MM.1S (cell line): Measurements from ENCODE around the gene FAM133A.

ENCODE experiments used
- DNase-seq: peaks from one replicate; pipeline ENCODE4 v3.0.0-alpha.2; 2015
- H2AFZ ChIP-seq: fragments of 300-600 bp; sonication (generic); 2 replicates; pipeline ENCODE4 v1.6.0; 2016; ENCODE audit warnings: antibody characterized with exemption, low read length
- H3F3A ChIP-seq: fragments of 300-600 bp; sonication (generic); 2 replicates; pipeline ENCODE4 v1.6.1; 2016; ENCODE audit warnings: mild to moderate bottlenecking, antibody characterized with exemption, low read length, moderate library complexity, mixed read lengths; ENCODE audit not compliant: insufficient read depth
- H3K27ac ChIP-seq: fragments of 300-600 bp; sonication (generic); 2 replicates; pipeline ENCODE4 v1.5.1; 2016; ENCODE audit warnings: mild to moderate bottlenecking, low read length
- H3K27me3 ChIP-seq: fragments of 300-600 bp; sonication (generic); replicated peaks from 2 replicates; pipeline ENCODE4 v1.6.0; 2016; ENCODE audit warnings: low read length; ENCODE audit not compliant: insufficient read depth
- H3K36me3 ChIP-seq: fragments of 300-600 bp; sonication (generic); replicated peaks from 2 replicates; pipeline ENCODE4 v1.6.1; 2016; ENCODE audit warnings: mild to moderate bottlenecking, low read length, mixed read lengths; ENCODE audit not compliant: insufficient read depth
- H3K4me1 ChIP-seq: fragments of 300-600 bp; sonication (generic); 2 replicates; pipeline ENCODE4 v1.6.1; 2016; ENCODE audit warnings: low read length, mixed read lengths
- H3K4me2 ChIP-seq: fragments of 300-600 bp; sonication (generic); 2 replicates; pipeline ENCODE4 v1.6.0; 2016; ENCODE audit warnings: low read depth, low read length
- H3K4me3 ChIP-seq: fragments of 300-600 bp; sonication (generic); 2 replicates; pipeline ENCODE4 v1.5.1; 2016; ENCODE audit warnings: low read length, mixed read lengths
- H3K79me2 ChIP-seq: fragments of 300-600 bp; sonication (generic); 2 replicates; pipeline ENCODE4 v1.6.1; 2016; ENCODE audit warnings: mixed run types, low read length, mixed read lengths
- H3K9ac ChIP-seq: fragments of 300-600 bp; sonication (generic); 2 replicates; pipeline ENCODE4 v1.6.1; 2016; ENCODE audit warnings: low read length, mixed read lengths
- H3K9me2 ChIP-seq: fragments of 300-600 bp; sonication (generic); replicated peaks from 2 replicates; pipeline ENCODE4 v1.6.1; 2016; ENCODE audit warnings: mild to moderate bottlenecking, low read length, mixed read lengths; ENCODE audit not compliant: insufficient read depth
- H3K9me3 ChIP-seq: fragments of 300-600 bp; sonication (generic); replicated peaks from 2 replicates; pipeline ENCODE4 v1.6.1; 2016; ENCODE audit warnings: mild to moderate bottlenecking, low read length, mixed read lengths; ENCODE audit not compliant: insufficient read depth
- H4K20me1 ChIP-seq: fragments of 300-600 bp; sonication (generic); 2 replicates; pipeline ENCODE4 v1.6.1; 2016; ENCODE audit warnings: mild to moderate bottlenecking, low read length, moderate library complexity, mixed read lengths; ENCODE audit not compliant: insufficient read depth
- EZH2 ChIP-seq: fragments of 300-600 bp; sonication (generic); optimal IDR thresholded peaks from 2 replicates; pipeline ENCODE3; 2017; ENCODE audit warnings: low read depth, mild to moderate bottlenecking, antibody characterized with exemption, low read length, mixed read lengths
- EZH2phosphoT487 ChIP-seq: fragments of 300-600 bp; sonication (generic); IDR thresholded peaks from 2 replicates; pipeline ENCODE4 v1.6.1; 2018; ENCODE audit warnings: antibody characterized with exemption, low read length
- TF ChIP-seq, protein P1 (sequence below): fragments of 300-600 bp; sonication (generic); IDR thresholded peaks from 2 replicates; pipeline ENCODE4 v1.5.1; 2016; ENCODE audit warnings: antibody characterized with exemption, low read length, mixed read lengths

The FAM133A gene

DNA sequence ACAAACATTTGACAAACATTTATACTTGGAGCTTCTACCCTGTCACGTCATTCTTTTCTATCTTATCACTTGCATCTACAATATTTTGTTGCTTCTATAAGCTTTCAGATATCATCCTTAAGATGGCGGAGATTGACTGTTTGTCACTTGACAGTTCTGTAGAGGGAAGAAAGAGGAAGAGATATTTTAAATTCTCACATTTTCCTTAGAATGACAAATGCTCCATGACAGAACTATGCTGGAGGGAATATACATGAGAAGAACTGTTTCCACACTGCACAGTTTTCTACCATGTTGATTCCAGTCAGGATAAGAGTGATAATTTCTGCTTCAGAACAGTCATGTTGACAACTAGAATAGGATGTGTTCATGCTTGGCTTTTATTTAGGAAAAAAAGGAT is 29.7 kb downstream of the FAM133A start:
- H3K27me3 ChIP-seq: no peaks in the 10 kb centered on the region

DNA sequence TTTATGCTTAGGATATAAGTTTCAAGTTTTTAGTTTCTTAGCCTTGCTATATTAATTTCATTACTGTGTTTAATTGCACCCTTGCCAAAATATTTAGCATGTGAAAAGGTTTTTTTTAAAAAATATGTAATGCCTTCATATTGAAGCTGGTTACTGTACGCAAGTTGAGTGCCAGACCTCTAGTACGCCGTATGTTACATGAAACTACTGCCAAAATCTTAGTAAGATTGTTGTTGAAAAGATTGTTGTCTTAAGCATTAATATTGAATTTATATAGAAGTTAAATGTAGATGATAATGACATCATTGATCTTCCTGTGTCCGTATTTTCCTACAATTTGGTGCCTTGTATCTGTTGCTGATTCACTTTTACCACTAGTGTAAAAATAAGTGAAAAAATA is 37.1 kb downstream of the FAM133A start:
- H3K4me3 ChIP-seq: no peak overlapping the region
- no peak overlapping the region for H2AFZ ChIP-seq
- H3K27ac ChIP-seq: no peak overlapping the region
- TF ChIP-seq EZH2 (no peak), EZH2phosphoT487 (no peak)
- TF ChIP-seq, protein P1, sequence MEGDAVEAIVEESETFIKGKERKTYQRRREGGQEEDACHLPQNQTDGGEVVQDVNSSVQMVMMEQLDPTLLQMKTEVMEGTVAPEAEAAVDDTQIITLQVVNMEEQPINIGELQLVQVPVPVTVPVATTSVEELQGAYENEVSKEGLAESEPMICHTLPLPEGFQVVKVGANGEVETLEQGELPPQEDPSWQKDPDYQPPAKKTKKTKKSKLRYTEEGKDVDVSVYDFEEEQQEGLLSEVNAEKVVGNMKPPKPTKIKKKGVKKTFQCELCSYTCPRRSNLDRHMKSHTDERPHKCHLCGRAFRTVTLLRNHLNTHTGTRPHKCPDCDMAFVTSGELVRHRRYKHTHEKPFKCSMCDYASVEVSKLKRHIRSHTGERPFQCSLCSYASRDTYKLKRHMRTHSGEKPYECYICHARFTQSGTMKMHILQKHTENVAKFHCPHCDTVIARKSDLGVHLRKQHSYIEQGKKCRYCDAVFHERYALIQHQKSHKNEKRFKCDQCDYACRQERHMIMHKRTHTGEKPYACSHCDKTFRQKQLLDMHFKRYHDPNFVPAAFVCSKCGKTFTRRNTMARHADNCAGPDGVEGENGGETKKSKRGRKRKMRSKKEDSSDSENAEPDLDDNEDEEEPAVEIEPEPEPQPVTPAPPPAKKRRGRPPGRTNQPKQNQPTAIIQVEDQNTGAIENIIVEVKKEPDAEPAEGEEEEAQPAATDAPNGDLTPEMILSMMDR: no peak
- H3K9ac ChIP-seq: no peak overlapping the region
- H4K20me1 ChIP-seq: no peaks in the 10 kb centered on the region
- H3K9me3 ChIP-seq: no peaks in the 10 kb centered on the region
- H3K4me2 ChIP-seq: no peak overlapping the region
- DNase-seq: no peak
- H3K4me1 ChIP-seq: no peaks in the 10 kb centered on the region
- H3K27me3 ChIP-seq: no peaks in the 10 kb centered on the region
- H3K79me2 ChIP-seq: no peaks in the 10 kb centered on the region
- H3K9me2 ChIP-seq: no peaks in the 10 kb centered on the region
- no peaks in the 10 kb centered on the region for H3K36me3 ChIP-seq
- no peaks in the 10 kb centered on the region for H3F3A ChIP-seq

More for the DNA sequence above, 29.7 kb downstream of the FAM133A start:
- Histone ChIP-seq H3K9me3 (no peaks in the 10 kb centered on the region), H3K4me3 (no peak overlapping the region), H3K4me1 (no peaks in the 10 kb centered on the region), H3K27ac (no peak overlapping the region), H3K9ac (no peak overlapping the region), H3K79me2 (no peaks in the 10 kb centered on the region), H4K20me1 (no peaks in the 10 kb centered on the region), H3K36me3 (no peaks in the 10 kb centered on the region), H2AFZ (no peak overlapping the region), H3K9me2 (no peaks in the 10 kb centered on the region), H3F3A (no peaks in the 10 kb centered on the region), H3K4me2 (no peak overlapping the region)
- TF ChIP-seq EZH2phosphoT487 (no peak), EZH2 (no peak)
- TF ChIP-seq, protein P1: no peak
- DNase-seq: no peak

DNA sequence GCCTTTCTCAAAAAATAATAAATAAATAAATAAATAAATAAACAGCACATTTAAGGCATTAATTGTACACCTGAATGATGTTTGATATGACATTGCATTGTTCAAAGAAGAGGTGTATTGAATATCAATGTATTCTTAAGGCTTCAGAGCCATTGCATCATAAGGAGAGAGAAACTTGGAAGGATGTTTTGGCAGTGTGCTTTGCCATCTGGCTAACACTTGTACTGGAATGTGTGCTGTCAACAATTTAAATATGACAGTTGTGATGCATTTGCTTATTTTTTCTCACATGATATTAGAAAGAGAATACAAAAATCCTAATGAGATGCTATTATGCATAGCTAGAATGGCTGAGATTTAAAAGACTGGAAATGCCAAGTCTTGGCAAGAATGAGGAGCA is 67.8 kb downstream of the FAM133A start:
- no peaks in the 10 kb centered on the region for H3K36me3 ChIP-seq
- no peaks in the 10 kb centered on the region for H4K20me1 ChIP-seq
- no peaks in the 10 kb centered on the region for H3K4me1 ChIP-seq
- no peak overlapping the region for H3K27ac ChIP-seq
- H3K4me3 ChIP-seq: no peak overlapping the region
- H3K9me2 ChIP-seq: no peaks in the 10 kb centered on the region
- no peak overlapping the region for H2AFZ ChIP-seq
- no peak overlapping the region for H3K4me2 ChIP-seq
- H3K9me3 ChIP-seq: no peaks in the 10 kb centered on the region
- H3K27me3 ChIP-seq: no peaks in the 10 kb centered on the region
- no peaks in the 10 kb centered on the region for H3K79me2 ChIP-seq
- H3F3A ChIP-seq: no peaks in the 10 kb centered on the region
- no peak overlapping the region for H3K9ac ChIP-seq
- no peak for TF ChIP-seq EZH2phosphoT487
- TF ChIP-seq, protein P1: no peak
- no peak for TF ChIP-seq EZH2
- DNase-seq: no peak
